ENCODE measurements around the gene CHCHD4.
"Not testable (repeated sequence)": the region's sequence is repeated elsewhere in the genome, so short reads cannot be mapped to it uniquely, and the experiment has no call there.

Gene CHCHD4

GRCh38 chr3:14133876-14134275 is 9.2 kb upstream of the CHCHD4 start:
- DNase-seq, result no peak

- no peak for DNase-seq
Measured at GRCh38 chr3:14133188-14133800, 8.6 kb upstream of the CHCHD4 start.

- DNase-seq, result no peak
Measured at GRCh38 chr3:14132689-14133088, 8.0 kb upstream of the CHCHD4 start.

- DNase-seq, result no peak
Measured at GRCh38 chr3:14132120-14132519, 7.5 kb upstream of the CHCHD4 start.

GRCh38 chr3:14131134-14131533 is 6.5 kb upstream of the CHCHD4 start:
- no peak for DNase-seq

- DNase-seq, result no peak
Measured at GRCh38 chr3:14130707-14131106, 6.0 kb upstream of the CHCHD4 start.

GRCh38 chr3:14130230-14130629 is 5.6 kb upstream of the CHCHD4 start:
- DNase-seq, result no peak

- DNase-seq, result no peak
Measured at GRCh38 chr3:14129296-14129695, 4.6 kb upstream of the CHCHD4 start.

GRCh38 chr3:14128724-14129123 is 4.1 kb upstream of the CHCHD4 start:
- DNase-seq, result no peak

GRCh38 chr3:14127516-14128161 is 3.0 kb upstream of the CHCHD4 start:
- DNase-seq, result no peak

- DNase-seq, result no peak
Measured at GRCh38 chr3:14126887-14127505, 2.3 kb upstream of the CHCHD4 start.

GRCh38 chr3:14126017-14126886 is 1.6 kb upstream of the CHCHD4 start:
- no peak for DNase-seq

- DNase-seq, result peak; percentile 43
Measured at GRCh38 chr3:14125193-14126016, 735 bp upstream of the CHCHD4 start.

- no peak for DNase-seq
Measured at GRCh38 chr3:14124223-14124614, 451 bp downstream of the CHCHD4 start.

GRCh38 chr3:14123308-14124222 is 1.1 kb downstream of the CHCHD4 start:
- DNase-seq, result no peak

- DNase-seq, result no peak
Measured at GRCh38 chr3:14122301-14122700, 2.4 kb downstream of the CHCHD4 start.

GRCh38 chr3:14121859-14122258 is 2.8 kb downstream of the CHCHD4 start:
- no peak for DNase-seq

- not testable (repeated sequence) for DNase-seq
Measured at GRCh38 chr3:14120921-14121448, 3.7 kb downstream of the CHCHD4 start.

GRCh38 chr3:14120111-14120920 is 4.4 kb downstream of the CHCHD4 start:
- DNase-seq, result no peak

GRCh38 chr3:14119651-14120050 is 5.0 kb downstream of the CHCHD4 start:
- DNase-seq, result no peak
